GM21367 (cell line): ENCODE results near the gene BCL2.

ENCODE experiments used
- ATAC-seq: cut with Tn5 transposase; IDR thresholded peaks from one replicate; pipeline ENCODE4 v1.9.1; 2021; ENCODE audit not compliant: unreplicated experiment

Gene BCL2

DNA sequence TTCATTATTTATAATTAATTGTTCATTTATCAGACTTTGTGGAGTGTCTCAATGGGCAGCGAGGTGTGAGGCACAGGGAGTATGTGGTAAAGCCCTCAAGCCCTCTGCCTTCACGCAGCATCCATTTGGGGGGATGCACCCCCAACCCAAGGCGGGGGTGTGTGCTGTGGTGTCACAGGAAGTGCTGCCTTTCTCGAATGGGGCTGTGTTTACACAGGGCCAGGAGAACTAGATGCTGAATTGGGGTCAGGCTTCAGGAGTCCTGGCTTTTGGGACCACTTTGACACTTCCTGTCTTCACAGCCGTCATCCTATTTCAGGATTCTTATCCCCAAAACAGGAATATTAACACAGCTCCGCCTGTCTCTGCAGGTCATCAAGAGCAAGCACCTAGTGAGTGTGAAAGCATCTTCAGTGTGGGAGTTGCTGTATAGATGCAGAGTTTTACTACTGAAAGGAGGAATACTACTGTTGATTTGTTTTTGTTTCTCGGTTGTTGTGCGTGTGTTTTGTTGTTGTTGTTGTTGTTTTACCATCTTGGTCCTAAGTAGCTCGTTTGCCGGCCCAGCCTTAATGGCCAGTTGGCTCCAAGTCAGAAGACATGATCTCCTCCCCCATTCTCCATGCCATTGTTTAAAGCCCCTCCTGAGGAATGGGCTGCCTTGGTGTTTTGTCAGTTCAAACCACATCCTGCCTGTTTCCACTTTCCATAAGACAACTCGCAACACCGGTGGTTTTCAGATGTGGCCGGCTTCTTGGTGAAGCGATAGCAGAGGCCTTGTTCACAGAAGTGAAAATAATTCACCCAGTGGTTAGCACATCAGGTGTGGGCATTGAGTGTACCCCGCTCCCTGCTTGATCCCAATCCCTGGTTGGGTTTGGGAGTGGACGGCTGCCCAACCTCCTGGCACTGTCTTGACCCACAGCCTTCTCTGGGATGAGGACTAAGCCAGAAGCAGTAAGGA is 221.3 kb downstream of the BCL2 start:
- ATAC-seq, result peak; percentile 64

DNA sequence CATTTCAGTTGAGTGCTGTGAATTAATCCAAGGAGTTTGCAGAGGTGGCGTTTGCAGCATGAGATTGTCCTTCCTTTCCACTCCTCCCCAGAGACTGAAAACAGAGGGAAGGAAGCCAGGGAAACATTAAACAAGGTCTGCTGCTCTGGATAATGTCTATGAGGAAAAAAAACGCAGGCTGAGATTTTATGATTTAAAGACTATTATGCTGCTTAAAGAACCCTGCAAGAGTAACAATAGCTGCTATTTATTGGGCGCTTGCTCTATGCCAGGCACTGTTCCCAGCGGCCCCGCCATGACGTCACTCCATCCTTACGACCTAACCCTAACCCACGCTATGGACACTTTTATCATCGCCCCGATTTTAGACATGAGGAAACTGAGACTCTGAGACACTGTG is 222.4 kb downstream of the BCL2 start:
- no peak for ATAC-seq

DNA sequence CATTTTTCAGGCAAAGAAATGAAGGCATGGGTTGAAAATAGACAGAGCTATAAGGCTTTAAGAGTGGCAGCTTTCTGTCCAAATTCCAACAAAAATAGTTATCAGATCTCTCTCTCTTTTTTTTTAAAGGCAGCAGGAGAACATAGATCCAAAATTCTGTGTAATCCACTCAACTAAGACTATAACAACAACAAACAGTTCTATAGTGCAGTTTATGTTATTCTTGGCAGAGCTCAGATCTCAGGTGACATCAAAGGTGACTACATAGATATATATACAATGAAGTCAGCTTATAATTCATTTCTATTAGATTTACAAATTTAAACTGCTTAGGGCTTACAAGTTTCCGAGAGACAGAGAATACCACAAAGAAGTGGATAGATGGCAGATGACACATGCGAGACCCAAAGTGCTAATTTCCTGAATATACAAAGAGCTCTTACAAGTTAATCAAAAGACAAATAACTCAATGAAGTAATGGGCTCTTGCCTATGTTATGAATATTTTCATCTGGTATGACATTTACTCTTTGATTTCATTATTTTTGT is 223.2 kb downstream of the BCL2 start:
- no peak for ATAC-seq

DNA sequence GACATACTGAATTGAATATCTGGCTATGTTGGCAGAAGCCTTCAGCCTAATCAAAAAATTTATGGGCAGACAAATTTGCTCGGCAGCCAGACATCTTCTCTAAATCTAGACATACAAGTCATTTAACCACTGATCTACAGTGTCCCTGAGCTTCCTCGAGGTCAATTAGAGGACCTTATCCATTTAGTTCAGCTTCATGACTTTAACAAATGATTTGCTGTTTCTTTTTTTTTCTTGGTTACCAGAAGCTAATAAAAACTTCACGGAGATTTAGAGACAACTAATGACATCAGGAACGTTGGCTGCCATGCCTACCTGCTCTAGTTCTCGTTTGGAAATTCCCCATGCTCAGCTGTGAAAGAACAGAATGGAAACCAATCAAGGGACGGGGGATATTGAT is 223.8 kb downstream of the BCL2 start:
- no peak for ATAC-seq

DNA sequence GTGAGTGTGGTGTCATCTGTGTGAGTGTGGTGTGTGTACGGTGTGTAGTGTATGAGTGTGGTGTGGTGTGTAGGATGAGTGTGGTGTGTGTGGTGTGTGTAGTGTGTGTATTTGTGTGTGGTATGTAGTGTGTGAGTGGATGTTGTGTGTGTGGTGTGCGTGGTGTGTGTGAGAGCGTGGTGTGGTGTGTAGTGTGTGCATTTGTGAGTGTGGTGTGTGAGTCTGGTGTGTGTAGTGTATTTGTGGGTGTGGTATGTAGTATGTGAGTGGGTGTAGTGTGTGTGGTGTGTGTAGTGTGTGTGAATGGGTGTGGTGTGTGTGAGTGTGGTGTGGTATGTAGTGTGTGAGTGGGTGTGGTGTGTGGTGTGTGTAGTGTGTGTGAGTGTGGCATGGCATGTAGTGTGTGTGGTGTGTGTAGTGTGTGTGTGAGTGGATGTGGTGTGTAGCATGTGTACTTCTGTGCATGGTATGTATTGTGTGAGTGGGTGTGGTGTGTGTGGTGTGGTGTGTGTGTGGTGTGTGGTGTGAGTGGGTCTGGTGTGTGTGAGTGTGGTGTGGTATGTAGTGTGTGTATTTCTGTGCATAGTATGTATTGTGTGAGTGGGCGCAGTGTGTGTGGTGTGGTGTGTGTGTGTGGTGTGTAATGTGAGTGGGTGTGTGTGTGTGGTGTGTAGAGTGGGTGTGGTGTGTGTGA is 227.8 kb downstream of the BCL2 start:
- ATAC-seq, result no peak

DNA sequence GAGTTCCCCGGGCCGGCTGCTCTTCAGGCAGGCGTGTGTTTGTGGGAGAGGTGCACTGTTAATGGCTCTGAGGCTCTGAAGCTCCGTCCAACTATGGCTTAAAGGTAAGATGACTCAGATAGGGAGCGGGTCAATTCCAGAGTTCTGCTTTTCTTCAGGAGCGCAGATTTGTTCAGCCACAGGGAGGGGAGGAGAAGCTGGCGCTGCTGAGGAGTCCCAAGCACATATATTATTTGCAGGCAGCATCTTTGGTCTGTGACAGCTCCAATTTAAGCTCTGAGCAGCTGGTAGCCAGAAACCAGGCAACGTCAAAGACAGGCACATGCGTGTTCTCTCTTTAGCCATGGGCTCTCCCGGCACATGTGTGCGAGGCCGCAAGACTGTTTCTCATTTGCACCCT is 229.2 kb downstream of the BCL2 start:
- ATAC-seq, result no peak

DNA sequence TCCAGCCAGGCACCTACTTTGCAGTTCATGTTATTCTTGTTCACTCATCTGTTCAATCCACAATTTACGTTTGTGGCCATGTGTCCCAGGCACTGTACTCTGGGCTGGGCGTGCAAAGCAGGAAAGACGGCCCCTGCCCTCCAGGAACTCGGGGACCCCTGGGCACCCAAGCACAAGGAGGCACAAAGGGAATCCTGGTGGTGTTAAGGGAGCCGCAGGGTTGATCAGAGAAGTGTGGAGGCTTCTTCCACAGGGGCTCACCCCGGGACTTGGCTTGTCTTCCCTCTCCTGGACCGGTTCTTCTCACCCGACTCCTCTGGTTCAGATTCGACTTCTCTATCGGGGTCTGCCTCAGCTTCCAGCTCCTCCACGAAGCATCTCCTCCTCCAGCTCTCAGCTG is 230.5 kb downstream of the BCL2 start:
- ATAC-seq, result no peak

DNA sequence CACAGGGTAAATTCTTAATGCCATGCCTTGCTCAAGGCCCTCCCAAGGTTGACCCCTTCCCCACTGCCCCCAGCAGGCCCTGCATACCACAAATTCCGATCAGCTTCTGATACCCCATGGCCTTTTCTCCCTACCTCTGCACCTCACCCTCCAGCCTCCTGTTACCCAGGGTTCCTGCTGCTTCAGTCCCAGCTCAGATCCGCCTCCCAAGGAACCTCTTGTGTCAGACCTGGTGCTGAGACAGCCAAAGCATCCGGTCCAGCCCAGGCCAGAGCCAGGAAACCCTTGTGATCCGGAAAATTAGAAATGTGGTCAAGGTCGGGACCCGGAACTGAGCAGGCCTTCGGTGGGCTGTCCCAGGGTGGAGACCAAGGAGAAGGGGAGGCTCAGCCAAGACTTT is 231.3 kb downstream of the BCL2 start:
- no peak for ATAC-seq

DNA sequence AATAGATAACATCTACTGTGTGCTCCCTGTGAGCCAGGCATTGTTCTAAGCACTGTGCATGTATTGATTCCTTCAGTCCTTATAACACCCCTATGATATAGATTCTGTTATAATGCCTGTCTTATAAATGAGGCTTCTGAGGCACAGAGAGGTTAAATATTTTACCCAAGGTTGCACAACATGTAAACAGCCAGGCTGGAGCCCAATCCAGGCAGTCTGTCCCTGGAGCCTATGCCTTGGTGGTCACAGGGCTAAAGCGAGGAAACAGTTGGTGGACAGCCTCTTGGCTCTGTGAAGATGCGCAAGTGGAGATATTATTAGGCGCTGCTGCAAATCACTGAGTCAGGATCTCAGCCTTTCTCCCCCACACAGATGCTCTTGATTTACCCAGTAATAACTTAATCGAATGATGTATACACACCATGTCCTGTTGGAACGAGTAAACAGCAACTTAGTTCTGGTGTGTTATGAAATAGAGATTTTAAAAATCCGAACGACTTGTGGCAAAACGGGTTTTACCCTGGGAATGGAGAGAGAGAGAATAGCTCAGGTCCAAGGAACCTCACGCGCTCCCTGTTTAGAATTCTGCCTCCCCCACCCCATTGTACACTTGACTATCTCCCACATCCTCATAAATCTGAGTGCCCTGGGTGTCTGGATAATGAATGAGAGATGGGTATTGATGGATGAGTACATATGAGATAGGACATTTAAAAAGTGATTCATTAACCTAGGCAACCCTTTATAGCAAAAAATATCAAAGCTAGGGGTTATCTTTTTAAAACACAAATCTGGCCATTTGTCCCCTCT is 231.9 kb downstream of the BCL2 start:
- ATAC-seq, result no peak

DNA sequence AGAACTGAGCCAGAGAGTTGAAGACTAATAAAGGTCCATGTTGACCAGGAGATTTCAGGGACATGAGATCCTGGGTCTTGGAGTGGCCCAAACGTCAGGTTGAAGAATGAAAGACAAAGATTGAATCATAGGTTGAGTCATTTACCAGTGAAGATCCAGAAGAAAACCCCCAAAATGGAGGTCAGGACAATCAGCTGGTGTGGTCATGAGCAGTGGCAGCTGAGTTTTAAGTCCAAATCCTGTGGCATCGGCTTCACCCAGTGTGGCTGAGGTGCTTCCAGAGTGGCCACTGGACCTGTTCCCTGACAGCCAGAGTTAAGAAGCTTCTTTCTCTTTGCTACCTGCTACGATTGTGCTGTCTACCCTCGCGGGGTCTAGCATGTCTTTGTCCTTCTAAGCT is 234.0 kb downstream of the BCL2 start:
- ATAC-seq, result no peak

DNA sequence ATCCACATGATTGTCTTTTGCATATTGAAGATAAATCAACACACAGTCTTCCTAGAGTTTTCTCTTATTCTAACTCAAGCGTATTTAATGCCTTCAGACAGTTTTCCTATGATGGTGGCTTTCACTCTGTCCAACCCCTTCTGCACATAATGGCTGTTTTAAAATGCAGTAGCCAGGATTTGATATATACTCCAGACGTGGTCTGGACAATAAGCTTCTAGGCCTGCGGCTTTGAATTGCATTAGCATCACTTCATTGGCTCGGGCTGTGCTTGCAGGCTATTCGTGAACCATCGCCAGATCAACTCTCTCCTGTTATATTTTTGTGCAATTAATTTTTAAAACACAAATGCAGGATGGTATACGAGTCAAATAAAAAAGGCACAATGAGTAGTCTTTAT is 235.3 kb downstream of the BCL2 start:
- no peak for ATAC-seq

DNA sequence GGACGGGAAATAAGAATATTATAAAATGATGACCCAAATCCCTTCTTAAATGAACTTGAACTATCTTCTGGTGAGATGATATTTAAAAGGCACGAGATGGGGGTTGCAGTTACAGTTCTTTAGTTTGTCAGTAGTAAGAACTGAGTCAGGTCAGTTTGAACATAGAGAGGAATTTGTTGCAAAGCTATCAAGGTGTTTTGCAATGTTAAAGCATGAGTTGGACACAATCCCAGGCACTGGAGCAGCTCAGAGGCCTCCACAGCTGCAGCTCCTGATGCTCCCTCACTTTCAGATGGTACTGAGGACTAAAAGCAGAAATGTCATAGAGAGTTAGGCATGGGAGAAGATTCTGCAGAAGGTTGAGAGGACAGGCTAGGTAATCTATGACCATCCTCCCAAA is 236.0 kb downstream of the BCL2 start:
- ATAC-seq, result no peak

DNA sequence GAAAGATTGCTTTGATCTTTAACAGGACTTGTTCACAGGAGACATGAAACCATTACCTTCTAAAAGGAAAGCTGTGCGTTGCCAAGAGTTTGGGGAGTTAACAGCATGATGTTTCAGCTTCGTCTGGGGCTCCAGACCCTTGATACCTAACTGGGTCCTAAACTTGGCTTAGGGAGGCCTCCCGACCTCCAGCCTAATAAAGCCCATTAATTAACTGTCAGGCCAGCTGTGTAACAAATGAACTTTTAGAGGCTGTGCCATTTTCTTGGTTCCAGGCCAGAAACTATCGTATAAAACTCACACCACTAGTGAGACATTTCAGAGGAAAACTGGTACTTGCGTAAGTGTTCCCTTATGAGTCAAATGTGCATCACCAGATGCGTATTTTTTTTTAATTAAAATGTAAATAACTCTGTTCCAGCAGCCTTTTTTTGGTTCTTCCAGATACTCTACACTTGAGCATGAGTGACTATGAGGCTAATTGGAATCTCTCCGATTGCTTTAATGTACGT is 236.5 kb downstream of the BCL2 start:
- no peak for ATAC-seq

DNA sequence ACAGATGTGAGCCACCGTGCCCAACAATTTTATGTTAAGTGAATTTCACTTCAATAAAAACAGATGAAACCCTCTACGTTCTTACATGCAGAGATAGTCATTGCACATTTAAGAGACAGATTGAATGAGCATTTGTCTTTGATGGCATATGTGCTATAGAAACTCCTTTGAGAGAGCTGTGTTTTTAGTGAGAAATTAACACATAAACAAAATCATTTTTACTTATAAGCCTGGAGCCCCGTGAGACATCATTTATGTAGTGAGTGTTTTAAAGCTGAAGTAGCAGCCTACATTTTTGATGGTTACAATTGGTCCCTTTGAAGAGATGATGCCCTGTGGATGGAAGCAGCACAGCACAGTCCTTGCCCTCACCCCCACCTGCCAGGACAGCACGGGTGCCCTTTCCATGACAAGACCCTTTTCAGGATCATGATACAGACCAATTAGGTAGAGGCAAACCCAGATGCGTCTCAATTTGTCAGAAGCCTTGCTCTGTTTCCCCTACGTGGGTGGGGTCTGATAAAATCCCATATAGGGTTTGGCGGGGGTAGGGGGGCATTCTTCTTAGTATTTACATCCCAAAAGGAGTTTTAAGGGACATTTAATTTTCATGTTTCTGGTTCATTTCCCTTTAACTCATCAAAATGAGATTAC is 237.1 kb downstream of the BCL2 start:
- no peak for ATAC-seq

DNA sequence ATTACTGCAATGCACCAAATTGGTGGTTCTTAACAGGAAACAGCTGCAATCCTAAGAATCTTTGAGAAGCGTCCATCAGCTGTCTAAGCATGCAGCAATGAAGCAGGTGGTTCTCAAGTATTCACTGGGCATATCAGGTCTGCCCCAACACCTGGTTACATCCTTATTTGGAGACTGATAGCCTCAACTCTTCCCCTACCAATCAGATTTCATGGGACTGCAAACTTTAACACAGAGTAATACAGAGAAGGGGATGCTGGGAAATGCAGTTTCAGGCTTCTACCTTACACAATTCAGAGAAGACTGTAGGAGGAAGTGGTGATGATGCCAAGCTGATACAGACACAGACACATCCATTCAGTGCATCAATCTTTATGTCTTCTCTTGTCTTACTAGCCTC is 240.5 kb downstream of the BCL2 start:
- ATAC-seq, result peak; percentile 37

DNA sequence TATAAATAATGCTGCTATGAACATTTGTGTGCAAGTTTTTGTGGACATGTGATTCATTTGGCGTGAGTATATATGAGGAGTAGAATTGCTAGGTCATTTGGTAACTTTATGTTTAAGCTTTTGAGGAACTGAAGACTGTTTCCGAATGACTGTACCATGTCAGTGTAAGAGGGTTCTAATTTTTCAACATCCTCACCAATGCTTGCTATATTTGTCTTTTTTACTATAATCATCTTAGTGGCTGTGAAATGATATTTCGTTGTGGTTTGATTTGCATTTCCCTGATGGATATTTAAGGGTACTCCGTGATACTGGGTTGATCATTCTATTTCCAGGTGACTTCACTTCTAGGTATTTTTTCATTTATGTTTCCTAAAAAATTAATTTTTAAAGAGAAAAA is 241.1 kb downstream of the BCL2 start:
- peak; percentile 87 for ATAC-seq

DNA sequence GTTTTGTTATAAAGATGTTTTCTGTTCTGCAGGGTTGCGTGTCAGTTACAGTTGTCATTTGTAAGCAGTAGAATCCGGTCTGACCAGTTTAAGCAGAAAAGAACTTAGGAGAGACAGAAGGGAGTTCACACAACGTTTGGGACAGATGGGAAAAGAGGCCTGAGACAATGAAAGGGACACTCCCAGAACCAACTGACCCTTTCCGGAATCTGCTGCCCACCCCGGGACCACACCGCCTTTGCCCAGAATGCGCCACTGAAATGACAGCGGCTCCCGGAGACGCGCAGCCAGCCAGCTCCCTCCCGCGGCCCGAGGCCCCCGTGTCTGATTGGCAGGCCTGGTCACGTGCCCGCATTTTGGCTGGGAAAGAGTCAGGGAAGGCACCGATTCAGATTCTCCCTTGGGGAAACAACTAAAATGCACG is 244.6 kb downstream of the BCL2 start:
- peak; percentile 32 for ATAC-seq

DNA sequence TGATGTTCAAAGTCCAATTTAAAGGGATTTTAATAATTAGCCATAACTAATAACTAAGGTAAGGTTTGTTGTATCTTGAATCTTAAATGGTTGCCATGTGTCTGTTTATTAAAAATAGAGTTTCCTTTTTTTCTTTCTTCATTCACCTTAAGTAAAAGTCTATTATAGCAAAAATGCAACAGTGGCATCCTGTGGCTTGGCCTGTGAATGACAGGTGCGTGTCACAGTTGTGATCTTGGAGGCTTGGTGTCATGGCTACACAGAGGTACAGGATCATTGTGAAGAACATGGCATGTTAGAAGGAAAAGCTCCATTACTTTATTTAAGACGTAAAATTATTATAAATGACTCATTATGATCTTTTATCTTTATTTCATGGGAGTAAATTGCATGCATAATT is 246.1 kb downstream of the BCL2 start:
- ATAC-seq, result no peak
